PC-3 (cell line): ENCODE data around the gene IL18RAP.

Source experiments
- CTCF ChIP-seq: fragments of 300-600 bp; sonication (generic); conservative IDR thresholded peaks from 2 replicates; pipeline ENCODE4 v1.5.1; 2017; ENCODE audit warnings: antibody characterized with exemption, low read depth, mild to moderate bottlenecking, low read length
- EZH2 ChIP-seq: fragments of 300-600 bp; sonication (generic); IDR thresholded peaks from one replicate; pipeline ENCODE4 v1.6.1; 2017; ENCODE audit warnings: antibody characterized with exemption, mild to moderate bottlenecking, low read length; ENCODE audit not compliant: unreplicated experiment

GRCh38 chr2:102492006-102492405 is 69.0 kb downstream of the IL18RAP start:
- no peak for TF ChIP-seq EZH2
- no peak for TF ChIP-seq CTCF
